Esophagus muscularis mucosa (tissue), 4 donors: ENCODE data around the gene TEAD4.

ENCODE experiments used
- CTCF ChIP-seq, 3 experiments: fragments of 200-600 bp in 2 of 3; fragments of 450-650 bp in 1 of 3; sonication (generic) in 2 of 3; IDR thresholded peaks; one replicate each; pipeline ENCODE4 v1.5.1; 2017 to 2019; ENCODE audit warnings: antibody characterized with exemption in 3 of 3, mild to moderate bottlenecking in 2 of 3, moderate library complexity in 1 of 3
- EP300 ChIP-seq: sonication (generic); formaldehyde crosslinking; IDR thresholded peaks from one replicate; pipeline ENCODE4 v1.6.1; 2017; ENCODE audit warnings: antibody characterized with exemption
- POLR2A ChIP-seq: fragments of 450-650 bp; IDR thresholded peaks from one replicate; pipeline ENCODE4 v1.6.1; 2017; ENCODE audit warnings: antibody characterized with exemption, moderate library complexity, mild to moderate bottlenecking, low read depth
- POLR2AphosphoS5 ChIP-seq, 2 donors: sonication (generic); formaldehyde crosslinking; IDR thresholded peaks; one replicate each; pipeline ENCODE4 v1.6.1; 2017; ENCODE audit warnings: antibody characterized with exemption in 2 of 2

- TF ChIP-seq POLR2A (no peak), CTCF (IDR thresholded peaks at IDR 0.05) (no peak), POLR2AphosphoS5 (IDR thresholded peaks at IDR 0.05) (no peak), EP300 (no peak)
Measured at GRCh38 chr12:2937500-2937899, 21.7 kb upstream of the TEAD4 start.
